K562 (cell line): ENCODE results near the gene KLHDC7A. TPM values are rescaled to one million over a fixed set of nuclear protein-coding genes. Genes with fewer than 3 reads are reported as not detected.
A peak's percentile ranks its signal among the peaks of the same experiment; 100 is the strongest.

Source experiments
- BRD9 ChIP-seq: fragments of 450-650 bp; IDR thresholded peaks from 2 replicates; pipeline ENCODE4 v1.6.1; 2018; ENCODE audit warnings: low read depth; ENCODE audit not compliant: partially characterized antibody
- CREBBP ChIP-seq: IDR thresholded peaks from one replicate; pipeline ENCODE4 v1.6.1; 2012; ENCODE audit warnings: low read depth, mild to moderate bottlenecking, control low read depth, inconsistent platforms, low read length
- EP400 ChIP-seq: fragments of 450-650 bp; IDR thresholded peaks from 2 replicates; pipeline ENCODE4 v1.6.1; 2017; ENCODE audit warnings: antibody characterized with exemption, mild to moderate bottlenecking, moderate library complexity
- HCFC1 ChIP-seq: IDR thresholded peaks from 2 replicates; pipeline ENCODE4 v1.6.1; 2012; ENCODE audit warnings: low read depth, low read length, improper control_type of control experiment
- HLTF ChIP-seq: fragments of 450-650 bp; IDR thresholded peaks from 2 replicates; pipeline ENCODE4 v1.6.1; 2016
- ILF3 ChIP-seq: fragments of 450-650 bp; IDR thresholded peaks from 2 replicates; pipeline ENCODE4 v1.6.1; 2018; ENCODE audit warnings: antibody characterized with exemption, mild to moderate bottlenecking, moderate library complexity, borderline replicate concordance
- NELFE ChIP-seq: IDR thresholded peaks from 2 replicates; pipeline ENCODE4 v1.6.1; 2011; ENCODE audit warnings: mild to moderate bottlenecking; ENCODE audit not compliant: insufficient read depth, insufficient read length
- POLR3G ChIP-seq: IDR thresholded peaks from 2 replicates; pipeline ENCODE4 v1.6.1; 2011; ENCODE audit not compliant: insufficient read length, insufficient replicate concordance; ENCODE audit errors: extremely low read depth
- PRPF4 ChIP-seq: fragments of 200-400 bp; formaldehyde crosslinking; IDR thresholded peaks from one replicate; pipeline ENCODE4 v1.6.1; 2017; ENCODE audit warnings: low read length, low read depth, mild to moderate bottlenecking; ENCODE audit not compliant: insufficient read depth, poor library complexity, severe bottlenecking
- RBBP5 ChIP-seq: fragments of 200-600 bp; sonication (generic); IDR thresholded peaks from 2 replicates; pipeline ENCODE4 v1.6.1; 2012; ENCODE audit warnings: borderline replicate concordance, mild to moderate bottlenecking, low read length, control low read depth, inconsistent platforms; ENCODE audit not compliant: insufficient read depth, poor library complexity, severe bottlenecking
- RBFOX2 ChIP-seq: fragments of 200-400 bp; formaldehyde crosslinking; IDR thresholded peaks from 2 replicates; pipeline ENCODE4 v1.6.1; 2017; ENCODE audit warnings: low read depth, mild to moderate bottlenecking, low read length, moderate library complexity
- TCFL5 ChIP-seq: fragments of 250-450 bp; sonication (Bioruptor Pico); conservative IDR thresholded peaks from 2 replicates; pipeline ENCODE4 v1.6.1; 2021; ENCODE audit warnings: mild to moderate bottlenecking, moderate library complexity, matching md5 sums
- ZC3H4 ChIP-seq: sonication (generic); formaldehyde crosslinking; IDR thresholded peaks from 2 replicates; pipeline ENCODE4 v1.9.0; 2021; ENCODE audit warnings: missing genetic modification reagents, borderline replicate concordance
- polyA plus RNA-seq, 8 experiments: library from polyadenylated mRNA; depleted of rRNA in 4 of 8; stranded (reverse) in 5 of 8; unstranded in 3 of 8; fragments of >200 nt; fragmentation: Nextera tagmentation in 2 of 8; fragmentation: Illumina TruSeq in 1 of 8; extraction: Ambion mirVana in 2 of 8; extraction: Trizol in 1 of 8; gene quantifications; 2 replicates each; pipeline versions ENCODE4 v1.2.1 to v1.2.3, GENCODE V29; 2011 to 2014; ENCODE audit warnings: inconsistent platforms in 1 of 8, missing spikeins in 1 of 8
- total RNA-seq, 7 experiments: library from RNA; depleted of rRNA in 6 of 7; stranded (reverse); fragments of >200 nt in 6 of 7; fragmentation: Illumina TruSeq in 2 of 7; extraction: Trizol in 2 of 7; gene quantifications; 2 replicates each; pipeline versions ENCODE4 v1.2.1 to v1.2.3, GENCODE V29; 2011 to 2021; ENCODE audit warnings: low replicate concordance in 1 of 7
- TF ChIP-seq, protein P1 (sequence below): fragments of 200-400 bp; formaldehyde crosslinking; IDR thresholded peaks from 2 replicates; pipeline ENCODE4 v1.6.1; 2017; ENCODE audit warnings: mild to moderate bottlenecking, low read depth, low read length, moderate library complexity

The KLHDC7A gene
- total and polyA plus RNA-seq, 9 of the 15 experiments (the other 6 are each of a cell fraction or from before 2014, with no cell fraction given) = 0.01 to 0.02 (median 0.01) TPM; not detected in 6

GRCh38 chr1:18530587-18531502 lies 50.1 kb downstream of the KLHDC7A start (continued):
- TF ChIP-seq, protein P1, sequence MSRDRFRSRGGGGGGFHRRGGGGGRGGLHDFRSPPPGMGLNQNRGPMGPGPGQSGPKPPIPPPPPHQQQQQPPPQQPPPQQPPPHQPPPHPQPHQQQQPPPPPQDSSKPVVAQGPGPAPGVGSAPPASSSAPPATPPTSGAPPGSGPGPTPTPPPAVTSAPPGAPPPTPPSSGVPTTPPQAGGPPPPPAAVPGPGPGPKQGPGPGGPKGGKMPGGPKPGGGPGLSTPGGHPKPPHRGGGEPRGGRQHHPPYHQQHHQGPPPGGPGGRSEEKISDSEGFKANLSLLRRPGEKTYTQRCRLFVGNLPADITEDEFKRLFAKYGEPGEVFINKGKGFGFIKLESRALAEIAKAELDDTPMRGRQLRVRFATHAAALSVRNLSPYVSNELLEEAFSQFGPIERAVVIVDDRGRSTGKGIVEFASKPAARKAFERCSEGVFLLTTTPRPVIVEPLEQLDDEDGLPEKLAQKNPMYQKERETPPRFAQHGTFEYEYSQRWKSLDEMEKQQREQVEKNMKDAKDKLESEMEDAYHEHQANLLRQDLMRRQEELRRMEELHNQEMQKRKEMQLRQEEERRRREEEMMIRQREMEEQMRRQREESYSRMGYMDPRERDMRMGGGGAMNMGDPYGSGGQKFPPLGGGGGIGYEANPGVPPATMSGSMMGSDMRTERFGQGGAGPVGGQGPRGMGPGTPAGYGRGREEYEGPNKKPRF = no peak
- TF ChIP-seq EP400 (no peak), ILF3 (0 out of 2 replicates have a peak, but pooled peaks have one; percentile 33), BRD9 (no peak), RBBP5 (no peak), HLTF (no peak), CREBBP (no peak), TCFL5 (CRISPR knock-in tag) (no peak), ZC3H4 (CRISPR knock-in tag) (no peak), POLR3G (no peak), RBFOX2 (no peak), PRPF4 (no peak), HCFC1 (0 out of 2 replicates have a peak, but pooled peaks have one; percentile 9), NELFE (no peak)
